ENCODE measurements around the gene FOXP1. TPM values are rescaled to one million over a fixed set of nuclear protein-coding genes. Genes with fewer than 3 reads are reported as not detected.

FOXP1 gene
- total RNA-seq, 1 donor from 2014 or later: 41.2 TPM

- Histone ChIP-seq H3K4me1 (peaks cover 27% of the 10 kb centered on the region), H3K4me3 (no peak overlapping the region), H3K9me3 (replicated peaks) (no peaks in the 10 kb centered on the region), H3K27ac (replicated peaks) (no peak overlapping the region), H3K27me3 (ENCODE audit: low read depth) (no peaks in the 10 kb centered on the region), H3K36me3 (no peaks in the 10 kb centered on the region)
- intact Hi-C loops (cut with micrococcal nuclease): no loop called here
- no peak for DNase-seq
- no peak for TF ChIP-seq CTCF (IDR thresholded peaks at IDR 0.05; ENCODE audit: borderline replicate concordance)
Measured at GRCh38 chr3:71083726-71084131, 499.8 kb downstream of the FOXP1 start.

GRCh38 chr3:71082833-71083232, 500.7 kb downstream of the FOXP1 start:
- Histone ChIP-seq H3K4me1 (peaks cover 30% of the 10 kb centered on the region), H3K4me3 (no peak overlapping the region), H3K27me3 (ENCODE audit: low read depth) (no peaks in the 10 kb centered on the region), H3K9me3 (replicated peaks) (no peaks in the 10 kb centered on the region), H3K27ac (replicated peaks) (no peak overlapping the region), H3K36me3 (no peaks in the 10 kb centered on the region)
- intact Hi-C loops (cut with micrococcal nuclease): no loop called here
- no peak for TF ChIP-seq CTCF (IDR thresholded peaks at IDR 0.05; ENCODE audit: borderline replicate concordance)
- no peak for DNase-seq

GRCh38 chr3:71080517-71081083, 502.9 kb downstream of the FOXP1 start:
- no peaks in the 10 kb centered on the region for H3K36me3 ChIP-seq
- DNase-seq: no peak
- peaks cover 44% of the 10 kb centered on the region for H3K4me1 ChIP-seq
- no peaks in the 10 kb centered on the region for H3K27me3 ChIP-seq (ENCODE audit: low read depth)
- intact Hi-C loops (cut with micrococcal nuclease): no loop called here
- H3K9me3 ChIP-seq (replicated peaks): no peaks in the 10 kb centered on the region
- H3K4me3 ChIP-seq: no peak overlapping the region
- no peak overlapping the region for H3K27ac ChIP-seq (replicated peaks)
- TF ChIP-seq CTCF (IDR thresholded peaks at IDR 0.05; ENCODE audit: borderline replicate concordance): no peak

- H3K9me3 ChIP-seq (replicated peaks): no peaks in the 10 kb centered on the region
- no peak for DNase-seq
- no peak overlapping the region for H3K27ac ChIP-seq (replicated peaks)
- no peak overlapping the region for H3K4me3 ChIP-seq
- H3K4me1 ChIP-seq: peaks cover 44% of the 10 kb centered on the region
- intact Hi-C loops (cut with micrococcal nuclease): no loop called here
- H3K27me3 ChIP-seq (ENCODE audit: low read depth): no peaks in the 10 kb centered on the region
- H3K36me3 ChIP-seq: no peaks in the 10 kb centered on the region
- TF ChIP-seq CTCF (IDR thresholded peaks at IDR 0.05; ENCODE audit: borderline replicate concordance): no peak
Measured at GRCh38 chr3:71078723-71079525, 504.6 kb downstream of the FOXP1 start.

- Histone ChIP-seq H3K9me3 (replicated peaks) (no peaks in the 10 kb centered on the region), H3K4me1 (peaks cover 46% of the 10 kb centered on the region), H3K27me3 (ENCODE audit: low read depth) (no peaks in the 10 kb centered on the region), H3K36me3 (no peaks in the 10 kb centered on the region), H3K27ac (replicated peaks) (no peak overlapping the region), H3K4me3 (no peak overlapping the region)
- no peak for DNase-seq
- TF ChIP-seq CTCF (IDR thresholded peaks at IDR 0.05; ENCODE audit: borderline replicate concordance): no peak
- intact Hi-C loops (cut with micrococcal nuclease): no loop called here
Measured at GRCh38 chr3:71078199-71078598, 505.3 kb downstream of the FOXP1 start.
